ENCODE data around the gene DAP.
"Not testable (repeated sequence)": the region's sequence is repeated elsewhere in the genome, so short reads cannot be mapped to it uniquely, and the experiment has no call there.

The DAP gene, protein sequence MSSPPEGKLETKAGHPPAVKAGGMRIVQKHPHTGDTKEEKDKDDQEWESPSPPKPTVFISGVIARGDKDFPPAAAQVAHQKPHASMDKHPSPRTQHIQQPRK

DNA sequence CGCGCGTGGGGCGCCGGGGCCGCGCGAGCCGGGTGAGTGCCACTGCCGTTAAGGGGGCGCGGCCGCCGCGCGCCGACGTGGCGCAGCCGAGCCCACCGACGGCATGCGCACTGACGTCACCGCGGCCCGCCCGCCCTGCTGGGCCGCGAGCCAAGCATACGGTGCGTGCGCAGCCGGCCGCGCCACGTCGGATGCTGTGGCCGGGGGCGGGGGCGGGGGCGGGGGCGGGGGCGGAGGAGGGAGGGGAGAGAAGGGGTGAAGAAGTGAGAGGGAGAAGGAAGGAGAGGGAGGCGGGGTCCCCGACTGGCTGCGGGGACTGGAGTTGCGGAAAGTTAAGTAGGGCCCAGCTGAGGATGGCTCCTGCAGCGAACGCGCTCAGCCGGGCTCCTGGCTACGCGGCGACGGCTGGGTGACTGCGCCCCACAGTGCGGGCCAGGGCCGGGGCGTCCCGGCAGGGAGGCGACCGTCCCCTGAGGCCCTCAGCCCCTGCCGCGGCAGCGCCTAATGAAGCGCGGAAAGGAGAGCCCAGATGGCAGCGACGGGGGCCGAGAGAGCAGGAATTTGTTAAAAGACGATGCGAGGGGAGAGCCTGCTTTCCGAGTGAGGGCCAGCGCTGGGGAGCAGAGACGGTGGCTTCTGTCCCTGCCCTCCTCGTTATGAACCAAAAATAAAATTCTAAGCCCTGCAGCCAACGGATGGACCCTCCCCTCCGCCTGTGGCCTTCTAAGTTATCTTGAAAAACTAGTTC, at the start of gene DAP:
DAP (minus strand) TSS at position 50 of the 748 bp plus-strand sequence. CDS start 166 bp downstream, outside the sequence.
- peak; percentile 60 to 79 for DNase-seq (ENCODE audit: low read depth in 2 of 2)

DNA sequence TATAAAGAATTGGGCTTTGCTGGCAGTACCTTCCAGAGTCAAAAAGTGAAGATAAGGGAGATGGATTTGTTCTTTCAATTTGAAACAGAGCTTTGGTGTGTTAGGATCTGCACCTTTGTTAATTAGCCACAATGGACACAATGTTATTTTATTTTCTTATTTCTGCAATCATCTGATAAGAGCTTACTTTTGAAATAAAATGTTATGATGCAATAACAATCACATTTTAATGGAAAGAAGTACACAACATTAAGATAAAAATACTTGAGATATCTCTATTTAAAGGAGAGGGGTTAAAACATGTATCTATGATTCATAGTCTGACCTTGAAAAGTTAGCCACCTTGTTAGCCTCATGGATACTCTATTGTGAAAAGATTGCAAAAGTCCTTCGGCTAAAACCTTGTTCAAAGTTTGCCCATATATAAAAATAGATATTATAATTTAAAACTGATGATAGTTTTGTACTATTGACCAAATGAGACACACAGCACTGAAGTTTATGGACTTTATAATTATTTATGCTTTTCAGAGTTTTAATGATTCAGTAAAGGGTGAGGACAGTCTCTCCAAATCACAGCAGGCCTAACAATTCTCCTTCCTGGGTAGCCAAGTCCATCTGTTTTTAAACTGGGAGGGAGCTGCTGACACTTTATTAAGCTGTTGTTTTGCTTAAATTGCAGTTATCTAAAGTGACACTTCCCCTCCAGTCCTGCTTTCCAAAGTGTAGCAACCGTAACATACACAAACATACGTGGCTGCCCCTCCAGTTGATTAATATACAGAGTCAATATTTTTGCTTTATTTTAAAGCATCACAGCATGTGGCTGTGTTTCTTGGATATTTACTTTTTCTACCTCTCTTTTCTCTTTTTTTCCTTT, 47.6 kb upstream of the DAP start:
- DNase-seq (ENCODE audit: low read depth in 2 of 2) = no peak

DNA sequence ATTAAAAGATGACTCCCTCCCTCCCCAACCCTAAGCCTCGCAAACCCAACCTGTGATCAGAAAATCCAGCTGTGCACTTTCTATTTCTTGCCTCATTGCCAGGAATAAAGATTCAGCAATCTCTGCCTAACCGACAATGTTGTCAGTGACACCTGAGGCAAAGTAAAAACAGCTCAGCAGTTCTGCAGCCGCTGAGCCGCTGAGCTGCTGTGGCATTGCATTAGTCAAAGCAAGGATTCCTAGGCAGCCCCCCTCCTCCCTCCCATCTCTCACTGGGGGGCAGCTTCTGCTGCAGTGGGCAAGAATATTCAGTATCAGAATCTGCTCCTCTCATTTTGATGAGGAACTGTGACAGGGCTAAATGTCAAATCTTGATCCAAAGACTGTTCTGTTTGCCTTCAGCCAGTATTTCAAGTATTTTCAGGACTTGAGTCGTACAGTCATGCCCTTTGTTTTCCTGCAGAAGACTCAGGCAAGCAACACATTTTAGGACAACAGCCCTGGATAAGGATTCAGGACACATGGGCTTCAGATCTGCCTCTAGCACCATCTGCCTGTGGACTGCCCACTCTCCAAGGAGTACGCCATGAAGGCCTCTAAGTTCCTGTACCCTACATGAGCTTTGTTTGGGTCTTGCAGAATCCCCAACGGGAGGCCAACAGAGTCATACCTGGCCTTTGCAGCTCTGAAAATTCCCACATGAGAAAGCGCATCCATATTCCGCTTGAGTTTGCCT, 41.1 kb upstream of the DAP start:
- DNase-seq (ENCODE audit: low read depth in 2 of 2) = no peak

DNA sequence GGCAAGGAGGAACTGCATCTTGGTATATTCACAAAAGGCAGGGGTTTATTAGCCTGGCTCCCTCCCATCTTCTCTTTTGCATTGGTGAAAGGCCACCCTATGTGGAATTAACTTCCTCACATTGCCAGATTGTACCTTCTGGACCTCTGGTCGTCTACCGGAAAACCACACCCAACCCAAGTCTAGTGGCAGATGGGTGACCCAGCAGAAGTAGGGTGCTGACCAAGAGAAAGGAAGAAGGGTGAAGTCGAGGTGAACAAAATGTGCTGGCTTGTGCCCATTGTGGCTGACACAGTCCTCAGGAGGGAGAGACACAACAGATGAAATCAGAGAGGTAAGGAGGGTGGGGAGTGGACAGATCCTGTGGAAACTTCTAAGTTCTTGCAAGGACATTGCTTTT, 39.8 kb upstream of the DAP start:
- DNase-seq (ENCODE audit: low read depth in 2 of 2) = no peak

DNA sequence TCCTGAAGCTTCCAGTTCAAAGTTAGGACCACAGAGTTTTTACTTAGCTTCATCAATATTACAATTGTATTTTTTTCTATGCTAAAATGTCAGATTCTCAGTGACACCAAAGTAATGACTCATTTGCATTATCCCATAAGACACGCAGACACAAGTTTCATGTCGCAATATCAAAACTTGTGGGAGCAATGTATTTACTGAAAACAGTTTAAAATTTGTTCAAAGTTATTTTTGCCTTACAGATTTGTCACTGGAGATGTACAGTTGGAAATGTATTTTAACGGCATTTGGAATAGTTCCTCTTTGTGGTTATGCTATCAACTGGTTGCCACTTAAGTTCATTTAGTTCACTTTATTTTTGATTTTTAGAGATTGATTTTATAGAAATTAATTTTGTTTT, 36.2 kb upstream of the DAP start:
- no peak for DNase-seq (ENCODE audit: low read depth in 2 of 2)

DNA sequence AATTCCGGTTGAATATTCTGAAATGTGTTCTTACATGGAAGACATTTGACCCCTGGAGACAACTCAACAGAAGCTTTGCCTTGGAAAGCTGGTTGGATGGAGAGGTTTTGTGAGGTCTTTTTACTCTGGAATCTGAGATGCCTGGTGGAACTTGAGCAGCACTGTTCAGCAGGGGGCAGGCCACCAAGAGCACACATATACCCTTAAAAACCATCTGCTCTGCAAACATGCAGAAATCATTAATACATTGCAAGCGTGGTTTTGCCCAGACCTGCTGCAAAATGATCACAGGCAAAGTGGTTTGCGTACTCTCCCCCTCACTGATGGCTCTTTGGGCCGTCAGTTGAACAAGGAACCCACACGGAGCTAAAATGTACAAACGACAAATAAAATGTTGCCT, 32.8 kb upstream of the DAP start:
- no peak for DNase-seq (ENCODE audit: low read depth in 2 of 2)

DNA sequence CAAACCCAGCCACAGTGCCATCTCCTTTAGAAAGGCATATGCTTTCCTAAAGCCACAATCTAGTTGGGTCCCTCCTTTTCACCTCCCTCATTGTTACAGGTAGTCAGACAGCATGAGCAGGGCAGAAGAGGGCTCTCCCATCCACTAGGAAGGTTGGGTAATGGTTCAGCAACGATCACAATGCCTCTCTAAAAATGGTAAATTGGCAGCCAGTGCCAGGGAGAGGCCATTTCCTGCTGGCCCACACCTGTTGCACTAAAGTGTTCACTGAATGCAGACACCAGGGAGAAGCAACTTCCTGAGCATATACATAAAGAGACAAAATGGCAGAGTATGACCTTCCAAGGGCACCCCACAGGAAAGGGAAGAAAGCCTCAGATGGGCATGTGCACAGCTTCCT, 31.3 kb upstream of the DAP start:
- DNase-seq (ENCODE audit: low read depth in 2 of 2) = no peak

DNA sequence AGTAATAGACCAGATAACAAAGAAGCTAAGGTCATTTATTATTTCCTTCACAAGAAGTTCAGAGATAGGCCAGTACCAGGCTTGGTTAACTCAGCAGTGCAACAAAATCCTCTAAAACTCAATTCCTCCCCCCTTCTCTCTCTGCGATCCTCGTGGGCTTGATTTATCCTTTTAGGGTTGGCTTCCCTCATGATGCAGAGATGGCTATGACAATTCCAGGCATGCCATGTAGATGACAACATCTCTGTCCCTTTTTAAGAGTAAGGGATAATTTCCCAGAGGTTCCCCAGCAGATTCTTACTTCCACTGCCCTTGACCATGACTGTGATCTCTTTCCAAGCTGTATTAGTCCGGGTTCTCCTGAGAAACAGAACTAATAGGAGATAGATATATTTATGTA, 28.7 kb upstream of the DAP start:
- no peak for DNase-seq (ENCODE audit: low read depth in 2 of 2)

DNA sequence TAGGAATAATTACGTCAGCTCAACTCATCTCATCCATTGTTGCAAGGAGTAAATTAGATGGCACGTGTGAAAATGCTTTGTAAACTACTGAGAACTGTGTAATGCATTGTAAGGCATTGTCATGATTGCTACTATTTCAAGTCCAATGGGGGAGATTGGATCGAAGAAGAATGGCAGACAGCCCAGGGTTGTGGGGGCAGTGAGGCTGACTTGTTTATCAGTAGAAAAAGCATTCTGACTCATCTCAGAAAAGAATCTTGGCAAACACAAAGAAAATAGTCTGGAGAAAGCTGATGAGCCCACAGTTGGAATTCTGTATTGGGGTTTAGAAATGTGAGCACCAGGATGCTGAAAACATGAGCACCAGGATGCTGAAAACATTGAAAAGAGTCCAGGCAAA, 28.0 kb upstream of the DAP start:
- DNase-seq (ENCODE audit: low read depth in 2 of 2) = no peak

DNA sequence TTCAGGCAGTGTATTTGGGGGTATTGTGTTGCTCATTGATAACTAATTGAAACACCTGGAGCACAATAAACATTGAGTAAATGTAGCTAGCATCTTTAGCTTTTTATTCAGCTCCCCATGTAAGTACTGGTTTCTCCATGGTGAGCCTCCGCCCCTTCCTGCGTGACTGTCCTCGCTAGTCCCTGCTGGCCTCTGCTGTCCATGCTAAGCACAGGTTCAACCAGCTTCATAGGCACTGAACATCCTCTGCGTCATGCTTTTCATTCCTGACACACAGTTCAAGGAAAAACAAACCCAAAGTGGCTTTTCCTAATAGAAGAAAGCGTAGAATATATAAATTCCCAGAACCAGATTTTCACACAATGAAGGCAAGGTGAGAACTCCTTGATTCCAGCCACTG, 27.3 kb upstream of the DAP start:
- DNase-seq (ENCODE audit: low read depth in 2 of 2) = no peak

DNA sequence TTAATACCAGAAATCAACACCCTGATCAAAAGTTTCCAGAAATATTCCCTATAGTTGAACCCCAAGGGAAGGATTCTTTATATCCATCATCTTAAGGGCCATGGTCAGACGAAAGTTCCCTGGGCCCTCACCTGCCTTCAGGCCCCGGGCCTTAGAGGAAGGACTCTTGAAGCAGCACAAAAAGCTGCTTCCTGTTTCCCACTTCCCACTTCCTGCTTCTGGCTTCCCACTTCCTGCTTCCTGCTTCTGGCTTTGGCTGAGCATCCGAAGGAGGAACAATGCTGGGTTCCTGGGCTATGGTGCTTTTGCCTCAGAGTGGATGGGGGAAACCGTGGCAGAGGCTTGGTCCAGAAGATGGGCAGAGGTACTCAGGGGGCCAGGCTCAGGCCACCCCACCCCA, 25.8 kb upstream of the DAP start:
- no peak for DNase-seq (ENCODE audit: low read depth in 2 of 2)

DNA sequence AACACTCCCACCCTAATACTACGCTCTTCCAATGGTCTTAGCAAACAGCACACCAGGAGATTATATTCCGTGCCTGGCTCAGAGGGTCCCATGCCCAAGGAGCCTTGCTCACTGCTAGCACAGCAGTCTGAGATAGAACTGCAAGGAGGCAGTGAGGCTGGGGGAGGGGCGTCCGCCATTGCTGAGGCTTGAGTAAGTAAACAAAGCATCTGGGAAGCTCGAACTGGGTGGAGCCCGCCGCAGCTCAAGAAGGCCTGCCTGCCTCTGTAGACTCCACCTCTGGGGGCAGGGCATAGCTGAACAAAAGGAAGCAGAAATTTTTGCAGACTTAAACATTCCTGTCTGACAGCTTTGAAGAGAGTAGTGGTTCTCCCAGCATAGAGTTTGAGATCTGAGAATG, 19.2 kb upstream of the DAP start:
- DNase-seq (ENCODE audit: low read depth in 2 of 2) = not testable (repeated sequence)

DNA sequence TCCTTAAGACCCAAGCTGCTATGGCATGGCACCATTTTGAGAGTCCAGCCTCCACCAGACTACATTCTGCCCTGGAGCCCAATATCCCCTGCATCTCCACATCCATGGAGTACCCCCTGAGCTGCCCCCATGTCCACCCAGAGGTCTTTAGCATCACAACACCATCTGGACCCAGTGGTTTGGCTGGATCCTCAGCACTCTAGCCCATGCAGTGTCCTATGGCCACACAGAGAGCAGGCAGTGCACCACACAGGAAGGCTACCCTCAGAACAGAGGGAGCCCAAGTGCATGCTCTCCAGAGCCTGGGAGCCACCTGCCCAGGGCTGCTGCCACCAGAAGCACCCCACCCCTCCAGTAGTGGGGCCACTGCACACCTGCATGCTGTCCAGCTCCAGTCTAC, 18.6 kb upstream of the DAP start:
- no peak for DNase-seq (ENCODE audit: low read depth in 2 of 2)

DNA sequence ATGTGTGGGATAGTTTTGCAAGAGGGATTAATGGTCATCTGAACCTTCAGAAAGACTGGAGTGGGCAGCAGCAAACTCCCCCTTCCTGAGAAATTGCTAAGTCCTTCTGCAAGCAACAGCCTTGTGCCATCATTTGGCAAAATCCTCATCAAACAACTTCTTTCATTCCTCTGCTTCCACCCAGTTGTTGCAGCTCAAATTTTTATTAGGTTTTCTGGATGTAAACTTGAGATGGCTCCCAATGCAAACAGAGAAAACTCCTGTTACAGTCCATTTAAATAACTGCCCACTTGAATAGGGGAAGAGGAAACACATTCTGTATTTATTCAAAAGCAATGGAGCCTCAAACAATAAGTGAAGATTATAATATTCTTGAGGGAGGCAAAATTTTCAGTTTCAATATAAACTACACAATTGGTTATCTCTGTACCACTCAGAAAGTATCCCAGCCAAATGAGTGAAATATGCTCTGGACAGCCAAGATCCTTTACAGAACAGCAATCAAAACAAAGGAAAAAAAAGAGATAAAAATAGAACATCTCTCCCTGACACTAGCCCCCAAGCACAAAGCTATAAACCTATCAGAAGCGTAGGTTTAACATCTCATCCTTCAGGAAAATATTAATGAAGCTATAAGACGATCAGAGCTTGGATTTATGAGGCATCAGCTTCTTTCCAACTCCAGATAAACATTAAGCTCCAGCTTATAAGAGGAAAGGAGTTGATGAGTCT, 17.3 kb upstream of the DAP start:
- DNase-seq (ENCODE audit: low read depth in 2 of 2) = no peak

DNA sequence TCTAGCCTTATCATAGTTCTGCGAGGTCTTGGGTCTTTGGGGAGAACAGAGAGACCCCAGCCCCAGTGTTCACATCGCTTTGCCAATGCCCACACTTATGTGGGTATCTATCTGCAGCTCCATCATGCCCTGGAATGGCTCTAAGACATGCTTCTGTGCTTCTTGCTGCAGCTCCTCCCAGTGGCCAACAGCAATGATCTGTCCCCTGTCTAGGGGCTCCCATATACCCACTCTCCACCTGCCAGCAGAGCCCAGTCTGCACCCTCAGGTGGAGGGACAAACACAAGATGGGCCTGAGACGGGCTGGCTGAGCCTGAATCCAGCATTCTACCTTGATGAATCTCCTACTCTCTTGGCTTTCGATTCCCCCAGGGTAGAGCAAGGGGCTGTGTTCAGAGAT, 14.6 kb upstream of the DAP start:
- DNase-seq (ENCODE audit: low read depth in 2 of 2) = no peak

DNA sequence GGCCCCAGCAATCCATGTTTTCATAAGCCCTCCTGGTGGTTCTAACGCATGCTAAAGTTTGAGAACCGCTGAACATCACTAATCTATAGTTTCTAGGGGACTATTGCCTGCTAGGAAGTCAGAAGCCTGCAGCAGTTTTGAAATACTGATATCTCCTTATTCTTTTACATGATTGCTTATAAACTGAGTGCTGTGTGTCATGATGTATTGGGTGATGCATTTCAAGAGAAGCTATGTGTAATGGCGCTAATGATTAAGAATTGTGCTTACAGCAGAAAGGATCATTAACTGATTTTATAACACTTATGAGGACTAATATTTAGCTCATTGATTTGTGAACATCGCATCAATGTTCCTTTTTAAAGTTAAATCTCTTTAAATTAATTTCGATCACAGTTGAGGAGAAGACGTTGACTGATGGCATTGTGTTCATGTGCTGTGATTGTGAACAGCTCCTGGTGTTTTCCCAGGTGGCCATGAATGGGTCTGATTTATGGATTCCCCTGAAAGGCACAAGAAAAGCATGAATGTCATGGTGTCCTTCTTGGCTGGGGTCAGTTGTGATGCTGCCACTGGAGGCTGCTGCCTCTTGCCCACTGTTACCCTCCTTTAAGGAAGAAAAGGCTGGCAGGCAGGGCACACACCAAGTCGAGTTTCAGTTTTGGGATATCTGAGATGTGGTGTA, 12.0 kb upstream of the DAP start:
- no peak for DNase-seq (ENCODE audit: low read depth in 2 of 2)

DNA sequence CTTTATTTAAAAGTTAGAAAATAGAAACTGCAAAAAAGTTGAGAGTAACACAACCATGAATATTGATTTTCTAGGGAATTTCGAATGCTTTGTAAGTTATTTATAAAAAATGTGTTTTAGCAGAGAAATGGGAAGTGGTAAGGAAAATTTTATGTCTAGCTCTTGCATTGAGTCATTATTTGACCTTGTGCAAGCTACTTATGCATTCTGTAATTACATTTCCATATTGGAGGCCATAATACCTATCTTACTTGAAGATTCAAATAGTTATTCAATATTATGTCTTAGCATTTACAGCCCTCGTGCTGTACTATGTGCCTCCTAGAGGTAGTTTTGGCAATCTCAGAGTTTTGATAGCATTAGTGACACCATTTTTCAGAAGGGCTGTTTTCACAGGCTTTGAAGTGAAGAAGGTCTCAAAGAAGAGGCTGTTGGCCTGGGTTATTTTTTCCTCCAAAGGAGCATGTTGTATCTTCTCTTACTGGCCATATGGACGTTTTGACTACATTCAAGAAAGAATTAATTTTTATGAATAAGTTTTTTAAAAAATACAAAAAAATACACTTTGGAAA, 7.4 kb upstream of the DAP start:
- no peak for DNase-seq (ENCODE audit: low read depth in 2 of 2)

DNA sequence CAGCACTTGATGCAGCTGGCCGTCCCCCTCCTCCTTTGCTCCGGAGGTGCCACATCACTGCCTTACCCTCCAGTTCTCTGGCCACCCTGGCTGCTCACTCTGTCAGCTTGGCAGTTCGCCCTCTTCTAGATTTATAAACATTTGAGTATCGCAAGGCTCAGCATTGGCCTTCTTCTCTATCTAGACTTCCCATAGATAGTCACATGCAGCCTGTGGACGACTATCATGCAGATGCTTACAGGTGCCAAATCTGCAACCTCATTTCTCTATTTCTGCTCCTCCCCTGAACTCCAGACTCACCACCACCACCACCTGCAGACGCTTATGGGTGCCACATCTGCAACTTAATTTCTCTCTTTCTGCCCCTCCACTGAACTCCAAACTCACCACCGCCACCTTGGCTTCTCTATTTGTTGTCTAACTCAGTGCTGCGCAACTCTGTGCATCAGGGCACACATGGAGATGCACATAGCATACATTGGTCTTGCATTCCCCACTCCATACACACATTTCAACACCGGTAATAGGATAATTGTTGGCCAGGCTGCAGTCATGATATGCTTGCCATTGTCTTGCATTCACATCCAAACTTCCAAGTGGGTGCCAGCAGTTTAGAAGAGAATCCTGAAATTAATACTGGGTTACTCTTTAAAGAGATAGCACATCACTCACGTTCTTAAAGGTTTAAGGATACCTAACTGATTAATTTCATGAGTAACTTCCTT, 1.9 kb upstream of the DAP start:
- no peak for DNase-seq (ENCODE audit: low read depth in 2 of 2)

DNA sequence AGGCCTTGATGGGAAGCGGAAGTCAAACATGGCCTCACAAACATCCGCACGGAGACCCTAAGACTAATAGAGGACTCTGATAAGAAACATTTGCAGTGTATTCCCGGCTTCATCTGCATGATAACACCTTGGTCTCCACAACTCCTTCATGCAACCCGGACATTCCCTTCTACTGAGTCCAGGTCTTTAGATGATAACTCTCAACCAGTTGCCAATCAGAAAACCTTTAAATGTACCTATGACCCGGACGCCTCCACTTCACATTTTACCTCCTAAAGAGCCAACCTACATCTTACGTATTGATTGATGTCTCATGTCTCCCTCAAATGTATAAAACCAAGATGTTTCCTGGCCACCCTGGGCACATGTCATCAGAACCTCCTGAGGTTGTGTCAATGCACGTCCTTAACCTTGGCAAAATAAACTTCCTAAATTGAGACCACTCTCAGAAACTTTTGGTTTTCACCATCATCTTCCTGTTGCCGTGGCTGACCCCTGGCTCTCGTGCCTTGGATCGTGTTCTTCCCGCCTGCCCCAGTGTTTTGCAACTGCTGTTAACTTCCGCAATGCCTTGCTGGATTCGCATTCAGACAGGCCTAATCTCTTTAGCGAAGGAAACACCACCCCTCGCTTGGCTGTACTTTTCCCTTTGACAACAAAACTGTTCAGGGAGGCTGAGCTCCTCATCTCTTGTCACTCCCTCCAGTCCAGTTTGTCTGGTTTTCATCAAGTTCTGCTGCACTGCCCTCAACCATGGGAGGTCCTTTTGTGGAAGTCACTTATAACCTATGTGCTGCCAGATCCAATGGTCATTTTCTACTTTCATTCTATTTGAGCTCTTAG, 1.1 kb upstream of the DAP start:
- no peak for DNase-seq (ENCODE audit: low read depth in 2 of 2)
